ENCODE measurements around the gene TMEM164.
A peak's percentile ranks its signal among the peaks of the same experiment; 100 is the strongest.

Gene TMEM164

DNA sequence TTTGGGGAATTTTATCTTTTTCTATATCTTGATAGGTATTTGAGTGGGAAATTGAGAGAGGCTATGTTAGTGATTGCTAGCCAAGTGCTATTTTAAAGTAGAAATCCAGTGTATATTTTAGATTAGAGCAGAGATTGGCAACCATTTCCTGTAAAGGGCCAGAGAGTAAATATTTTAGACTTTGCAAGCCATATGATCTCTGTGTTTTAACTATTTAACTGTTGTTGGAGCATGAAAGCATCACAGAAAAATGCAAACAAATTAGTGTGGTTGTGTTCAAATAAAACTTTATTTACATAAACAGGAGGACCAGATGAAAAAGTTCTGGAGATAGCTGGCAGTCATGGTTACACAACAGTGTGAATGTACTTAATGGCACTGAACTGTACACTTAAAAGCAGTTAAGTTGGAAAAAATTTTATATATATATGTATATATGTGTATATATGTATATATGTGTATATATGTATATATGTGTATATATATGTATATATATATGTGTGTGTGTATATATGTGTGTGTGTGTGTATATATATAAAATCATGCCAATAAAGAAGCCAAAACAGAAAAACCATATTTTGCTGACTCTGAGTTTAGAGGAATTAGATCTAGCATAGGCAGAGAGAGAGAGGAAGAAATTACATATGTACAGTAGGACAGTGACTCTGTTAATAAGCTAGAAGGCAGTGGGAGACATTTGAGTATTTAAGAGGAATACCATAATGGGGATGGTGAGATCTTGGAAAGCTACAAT lies 83.4 kb downstream of the TMEM164 start:
- no peak for DNase-seq

DNA sequence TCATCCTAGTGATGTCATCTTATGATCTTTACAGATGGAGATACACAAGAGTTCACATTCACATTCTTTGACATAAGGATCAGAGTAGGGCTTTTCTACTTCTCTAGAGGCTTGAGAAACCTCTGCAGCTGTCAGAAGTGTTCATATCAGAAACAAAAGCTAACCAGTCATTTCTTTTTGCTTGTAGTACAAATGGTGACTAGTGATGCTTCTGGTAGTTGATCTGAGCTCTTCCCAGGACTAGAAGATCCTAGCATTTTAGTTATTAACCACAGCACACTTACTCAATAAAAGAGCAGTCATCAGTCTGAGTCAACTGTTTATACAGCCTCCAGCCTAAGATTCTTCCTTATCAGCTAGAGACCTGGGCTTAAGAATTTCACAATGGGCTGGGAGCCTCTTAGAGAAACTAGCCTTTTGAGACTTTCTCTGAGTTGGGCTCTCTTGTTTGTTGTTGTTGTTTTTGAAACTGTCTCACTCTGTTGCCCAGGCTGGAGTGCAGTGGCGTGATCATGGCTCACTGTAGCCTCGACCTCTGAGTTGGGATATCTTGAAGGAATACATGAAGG lies 84.1 kb downstream of the TMEM164 start:
- DNase-seq = no peak

DNA sequence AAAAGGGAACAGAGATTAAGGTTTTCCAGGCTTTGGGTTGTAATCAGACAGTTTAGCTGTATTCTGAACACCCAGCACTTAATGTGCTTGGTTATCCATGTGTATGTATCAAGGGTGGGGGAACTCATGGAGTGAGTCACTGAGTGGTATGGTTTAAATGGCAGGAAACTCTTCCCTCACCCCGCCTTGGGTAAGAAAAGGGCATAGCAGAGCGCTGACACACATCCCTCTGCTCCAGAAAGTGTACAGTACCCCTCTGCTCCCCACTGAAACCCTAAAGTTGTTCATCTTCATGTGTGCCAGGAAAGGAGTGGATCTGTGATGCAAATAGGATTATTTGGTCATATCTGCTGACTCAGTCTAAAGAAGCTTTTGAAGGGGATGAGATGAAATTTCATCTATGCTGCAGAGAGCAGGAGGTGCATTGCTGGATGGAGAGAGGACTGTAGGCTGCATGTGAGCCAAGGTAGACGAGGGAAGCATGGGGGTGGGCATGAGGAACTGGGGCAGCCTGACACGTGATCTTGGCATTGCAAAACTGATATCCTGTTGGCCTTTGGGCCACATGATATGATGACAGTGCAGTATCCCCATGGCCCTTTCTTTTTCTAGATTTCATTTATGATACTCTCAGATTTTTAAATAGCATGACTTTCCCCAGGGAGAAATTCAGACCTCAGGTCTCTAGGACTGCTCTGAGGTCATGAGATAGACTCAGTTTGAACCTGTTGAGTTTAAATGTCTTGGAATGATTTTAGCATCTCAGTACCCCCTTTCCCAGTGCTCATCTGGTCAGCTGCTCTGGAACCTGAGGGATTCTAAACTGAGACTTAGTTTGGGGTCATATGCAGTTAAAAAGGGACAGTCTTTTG lies 84.8 kb downstream of the TMEM164 start:
- no peak for DNase-seq

DNA sequence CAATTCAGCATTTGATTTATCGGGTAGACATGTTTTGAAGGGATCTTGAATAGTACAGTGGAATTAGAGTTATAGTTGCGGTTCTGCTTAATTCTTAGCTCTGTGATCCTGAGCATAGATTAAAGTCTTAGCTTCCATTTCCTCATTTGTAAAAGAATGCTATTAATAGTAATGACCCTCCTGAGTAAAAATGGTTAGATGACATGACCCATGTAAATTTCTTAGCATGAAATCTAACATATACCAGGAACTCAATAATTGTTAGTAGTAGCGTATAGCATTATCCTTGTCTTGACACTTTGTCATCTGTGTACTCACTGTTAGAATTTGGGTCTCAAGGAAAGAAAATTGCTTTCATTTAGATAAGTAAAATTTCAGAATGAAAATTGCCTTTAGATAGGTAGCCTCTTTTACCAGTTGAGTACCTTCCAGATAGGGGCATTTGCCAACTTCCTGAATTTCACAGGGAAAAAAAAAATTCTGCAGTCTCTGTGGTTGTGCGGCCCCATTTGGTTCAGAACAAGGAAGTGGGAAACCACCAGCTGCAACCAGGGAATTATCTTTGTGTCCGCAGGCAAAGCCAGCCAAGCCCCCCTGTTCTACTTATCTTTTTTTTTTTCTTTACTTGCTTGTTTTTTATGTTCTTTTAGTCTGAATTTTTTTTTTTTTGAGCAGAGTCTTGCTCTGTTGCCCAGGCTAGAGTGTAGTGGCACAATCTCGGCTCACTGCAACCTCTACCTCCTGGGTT lies 86.9 kb downstream of the TMEM164 start:
- DNase-seq = no peak

DNA sequence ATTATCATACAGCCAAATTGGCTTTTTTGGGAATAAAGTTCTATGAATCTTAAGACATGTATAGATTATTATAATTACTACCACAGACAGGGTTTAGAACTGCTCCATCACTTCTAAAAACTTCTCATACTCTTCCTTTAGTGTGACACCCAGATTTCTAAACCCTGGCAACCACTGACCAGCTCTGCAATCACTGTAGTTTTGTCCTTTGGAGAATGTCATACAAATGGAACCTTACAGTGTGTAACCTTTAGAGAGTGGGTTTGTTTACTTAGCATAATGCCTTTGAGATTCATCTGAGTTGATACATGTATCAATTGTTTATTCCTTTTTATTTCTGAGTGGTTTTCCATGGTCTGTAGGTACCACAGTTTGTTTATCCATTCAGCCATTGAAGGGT lies 95.0 kb downstream of the TMEM164 start:
- no peak for DNase-seq

DNA sequence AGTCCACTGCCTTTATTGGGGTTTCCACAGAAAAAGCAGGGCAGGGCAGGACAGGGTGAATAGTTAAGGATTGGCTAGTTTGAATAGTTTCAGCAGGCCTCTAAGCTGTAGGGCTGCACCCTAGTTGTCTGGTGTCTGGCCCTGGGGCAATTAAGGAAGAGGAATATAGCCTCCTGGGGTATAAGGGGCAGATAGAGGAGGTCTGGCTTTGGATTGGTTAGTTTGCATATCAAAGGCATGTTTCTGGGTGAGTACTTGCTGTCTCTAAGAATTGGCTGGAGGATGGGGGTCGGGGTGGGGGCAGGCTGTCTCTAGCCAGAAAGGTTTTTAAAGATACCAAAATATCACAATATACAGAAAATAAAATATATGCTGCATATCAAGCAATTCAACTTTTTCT lies 100.4 kb downstream of the TMEM164 start:
- DNase-seq = no peak

DNA sequence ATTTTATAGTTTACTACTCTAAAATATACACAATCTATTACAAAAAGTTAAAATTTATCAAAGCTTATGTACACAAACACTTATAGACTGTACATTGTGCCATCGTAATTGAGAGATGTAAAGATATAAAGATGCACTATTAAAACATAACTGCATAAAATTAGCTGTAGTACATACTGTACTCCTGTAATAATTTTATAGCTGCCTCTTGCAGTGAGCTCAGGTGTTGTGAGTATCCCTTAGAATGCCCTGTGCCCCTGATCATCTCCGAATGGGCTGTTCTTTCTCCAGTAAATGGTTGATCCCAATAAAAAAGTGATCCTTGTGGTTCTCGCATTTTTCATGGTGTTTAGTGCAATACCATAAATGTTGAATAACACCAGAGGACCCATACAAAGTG lies 101.2 kb downstream of the TMEM164 start:
- DNase-seq = no peak

DNA sequence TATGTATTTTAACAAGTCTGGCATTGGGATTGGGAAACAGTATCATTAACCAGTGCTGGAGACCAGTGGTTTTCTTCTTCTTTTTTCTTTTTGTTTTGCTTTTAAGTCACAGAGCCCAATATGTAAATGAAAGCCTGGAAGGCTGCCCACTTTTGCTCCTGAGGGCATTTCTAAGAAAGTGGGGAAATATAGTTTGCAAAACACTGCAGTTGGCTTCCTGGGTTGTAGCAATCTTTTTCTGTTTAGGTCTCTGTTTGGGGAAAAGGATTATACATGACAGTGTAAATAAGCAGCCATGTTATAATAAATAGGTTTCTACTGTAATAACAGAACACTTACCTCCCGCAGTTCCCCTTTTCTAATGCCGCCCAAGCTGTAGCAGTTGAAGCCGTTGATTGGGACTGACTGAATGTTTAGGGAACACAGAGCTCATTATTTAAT lies 105.5 kb downstream of the TMEM164 start:
- DNase-seq = no peak

DNA sequence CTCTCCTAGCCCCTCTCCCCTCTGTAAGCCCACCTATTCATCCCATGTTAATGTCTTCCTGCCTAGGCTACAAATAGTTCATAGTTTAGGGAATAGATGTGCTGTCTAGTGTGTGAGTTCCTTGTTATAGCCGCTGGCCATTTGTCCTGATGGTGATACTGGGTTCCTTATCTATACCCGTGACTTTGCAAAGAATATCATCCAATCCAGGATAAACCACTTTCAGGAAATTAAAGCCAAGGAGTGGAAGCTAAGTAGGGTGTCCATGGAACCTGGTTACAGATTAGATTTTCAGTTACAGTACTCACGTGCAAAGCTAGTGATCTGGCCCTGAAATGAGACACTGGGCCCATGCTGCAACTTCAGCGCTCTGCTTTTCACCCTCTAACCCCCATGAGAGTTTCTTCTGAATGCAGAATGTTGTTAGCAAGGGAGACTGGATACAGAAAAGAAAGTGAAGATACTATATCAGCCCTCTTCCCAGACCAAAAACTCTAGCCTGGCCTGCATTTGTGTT lies 111.4 kb downstream of the TMEM164 start:
- DNase-seq = no peak

DNA sequence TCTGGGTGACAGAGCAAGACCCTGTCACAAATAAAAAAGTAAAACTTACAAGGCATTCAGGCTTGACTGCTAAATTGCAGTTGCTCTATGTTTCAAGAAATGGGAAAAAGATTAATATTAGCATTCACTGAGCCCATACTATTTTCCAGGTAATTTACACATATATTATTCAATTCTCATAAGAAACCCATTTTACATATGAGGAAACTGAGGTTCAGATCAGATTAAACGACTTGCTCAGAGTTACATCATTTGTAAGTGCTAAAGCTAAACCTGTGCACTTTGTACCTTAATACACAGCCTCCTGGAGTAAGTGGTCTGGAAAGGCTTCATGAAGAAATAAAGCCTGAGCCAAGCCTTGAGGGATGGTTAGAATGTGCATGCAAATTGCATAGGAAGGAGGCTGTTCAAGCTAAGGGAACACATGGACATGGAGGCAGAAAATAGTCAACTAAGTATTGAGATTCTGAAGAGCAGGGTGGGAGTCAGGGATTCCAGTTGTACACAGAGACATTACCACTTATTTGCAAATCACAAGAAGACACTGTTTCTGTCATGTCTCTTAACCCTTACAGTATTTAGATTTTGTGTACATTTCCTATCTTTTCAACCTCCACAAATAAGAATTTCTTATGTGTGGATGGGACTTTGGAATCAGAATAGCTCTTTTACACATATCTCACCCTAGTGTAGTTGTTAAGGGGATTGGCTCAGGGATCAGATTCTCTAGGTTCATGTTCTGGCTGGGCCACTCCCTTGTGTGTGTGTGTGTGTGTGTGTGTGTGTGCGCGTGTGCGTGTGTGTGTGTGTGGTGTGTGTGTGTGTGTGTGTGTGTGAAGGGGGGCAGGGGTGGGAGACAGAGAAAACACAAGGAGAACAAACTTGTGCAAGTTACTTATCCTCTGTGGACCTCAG lies 113.4 kb downstream of the TMEM164 start:
- DNase-seq = no peak

DNA sequence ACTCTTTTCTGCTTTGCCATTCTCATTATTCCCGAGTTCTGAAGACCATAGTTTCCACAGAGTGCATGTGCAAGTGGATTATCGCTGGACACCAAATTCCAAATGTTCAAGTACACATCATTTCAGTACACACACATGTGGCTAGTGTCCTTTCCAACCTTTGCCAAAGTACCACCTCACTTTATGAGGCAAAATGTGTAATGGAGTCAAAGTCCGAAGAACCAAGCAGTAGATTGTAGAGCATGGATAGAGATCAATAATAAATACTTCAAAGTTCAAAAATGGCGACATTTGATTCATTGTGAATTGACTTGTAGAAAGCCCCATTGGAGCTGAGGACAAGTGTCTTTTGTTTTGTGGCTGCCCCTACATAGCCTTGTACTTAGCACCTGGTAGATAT lies 115.6 kb downstream of the TMEM164 start:
- DNase-seq = no peak

DNA sequence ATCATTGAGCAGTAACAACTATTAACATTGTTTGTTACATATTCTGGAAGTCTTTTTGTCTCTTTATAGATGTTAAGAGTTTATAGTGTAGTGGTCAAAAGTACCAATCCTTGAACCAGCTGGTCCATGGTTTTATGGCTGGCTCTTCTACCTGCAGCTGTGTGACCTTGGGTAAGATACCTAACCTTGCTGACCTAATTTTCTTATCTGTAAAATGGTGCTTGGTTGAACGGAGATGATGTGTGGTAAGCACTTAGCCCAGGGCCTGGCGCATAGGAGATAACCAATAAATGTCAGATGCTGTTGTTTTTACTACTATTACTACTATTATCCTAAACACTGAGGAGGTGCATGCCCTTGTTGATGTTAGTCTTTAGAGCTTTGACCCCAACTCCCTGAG lies 116.6 kb downstream of the TMEM164 start:
- no peak for DNase-seq

DNA sequence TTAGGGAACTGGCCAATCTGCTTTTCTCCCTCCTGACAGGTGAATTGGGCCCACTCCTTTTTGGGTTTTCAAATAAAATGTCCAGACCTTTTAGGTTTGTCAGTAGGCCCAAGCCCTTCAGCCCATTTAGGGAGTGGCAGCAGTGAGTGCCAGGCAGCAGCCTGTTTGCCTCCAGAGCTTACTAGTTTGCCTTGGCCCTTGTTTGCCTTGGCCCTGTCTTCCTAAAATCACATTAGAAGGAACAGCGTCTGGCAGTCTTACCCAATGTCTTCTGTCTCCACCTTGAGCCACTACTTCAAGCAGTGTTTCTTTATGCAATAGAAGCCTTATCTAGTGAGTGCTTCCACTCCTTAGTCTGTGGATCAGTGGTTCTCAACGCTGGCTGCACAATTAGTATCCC lies 117.1 kb downstream of the TMEM164 start:
- no peak for DNase-seq

DNA sequence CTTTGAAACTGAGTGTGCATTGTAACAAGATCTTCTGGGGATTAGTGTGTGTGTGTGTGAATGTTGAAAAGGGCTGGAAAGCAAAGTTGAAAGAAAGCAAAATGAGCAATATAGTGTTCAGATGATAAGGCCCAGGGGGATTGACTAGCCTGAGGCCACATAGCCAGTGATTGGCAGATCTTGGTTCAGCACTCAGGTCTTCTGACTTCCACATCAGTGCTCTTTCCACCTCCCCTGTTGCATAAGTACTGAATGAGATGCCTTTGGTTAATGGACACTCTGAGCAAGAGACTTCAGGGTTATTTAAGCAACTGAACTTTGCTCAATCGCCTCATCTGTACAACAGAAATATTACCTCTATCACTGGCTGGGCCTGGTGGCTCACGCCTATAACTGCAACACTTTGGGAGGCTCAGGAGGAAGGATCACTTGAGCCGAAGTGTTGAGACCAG lies 120.4 kb downstream of the TMEM164 start:
- no peak for DNase-seq

DNA sequence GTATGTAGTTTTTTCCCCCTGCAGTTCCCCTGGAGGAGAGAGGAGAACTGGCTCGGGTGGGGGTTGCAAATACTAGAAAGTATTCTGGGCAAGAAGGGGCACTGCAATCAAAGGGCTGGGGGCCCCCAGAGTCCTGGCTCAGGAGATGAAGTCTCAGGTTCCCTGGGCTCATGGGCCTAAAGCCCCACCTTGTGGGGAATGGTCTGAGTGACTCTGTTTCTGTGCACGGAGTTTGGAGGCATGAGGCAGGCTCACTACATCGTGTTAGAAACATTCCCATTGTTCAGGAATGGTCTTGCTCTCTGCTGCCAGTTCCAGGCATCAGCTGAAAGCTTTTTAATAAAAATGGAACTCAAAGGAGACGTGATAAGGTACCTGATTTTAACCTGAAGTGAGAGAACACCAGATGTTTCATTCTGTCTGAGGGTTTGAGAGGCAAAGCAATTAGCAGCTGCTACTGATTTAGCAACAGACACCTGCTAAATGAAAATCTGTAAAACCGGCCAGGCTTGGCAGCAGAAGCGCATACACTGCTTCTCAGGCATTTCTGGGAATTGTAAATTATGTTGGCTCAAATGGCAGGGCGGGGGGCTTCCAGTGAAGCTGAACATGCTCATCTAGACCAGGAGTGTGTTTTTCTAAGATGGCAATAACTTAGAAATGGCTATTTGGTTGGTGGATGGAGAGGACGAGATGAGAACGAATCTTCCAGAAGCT lies 122.7 kb downstream of the TMEM164 start:
- DNase-seq = peak; percentile 30

DNA sequence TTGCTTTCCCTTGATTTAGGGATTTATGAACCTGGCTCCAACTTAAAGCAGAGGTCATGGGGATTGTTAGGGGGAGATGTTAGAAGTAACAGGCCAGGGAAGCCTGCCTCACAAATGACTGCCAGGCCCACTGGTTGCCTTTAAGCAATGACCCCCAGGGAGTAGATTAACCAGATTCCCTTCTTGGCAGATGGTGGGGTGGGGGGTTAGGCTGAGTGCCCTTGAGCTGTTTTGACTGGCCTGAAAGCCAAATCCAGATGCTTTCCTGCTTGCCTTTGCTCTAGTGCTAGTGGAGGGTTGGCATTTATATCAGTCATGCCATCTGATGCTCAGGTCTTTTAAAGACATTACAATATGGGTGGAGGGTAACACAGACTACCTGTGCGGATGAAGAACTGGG lies 128.1 kb downstream of the TMEM164 start:
- no peak for DNase-seq

DNA sequence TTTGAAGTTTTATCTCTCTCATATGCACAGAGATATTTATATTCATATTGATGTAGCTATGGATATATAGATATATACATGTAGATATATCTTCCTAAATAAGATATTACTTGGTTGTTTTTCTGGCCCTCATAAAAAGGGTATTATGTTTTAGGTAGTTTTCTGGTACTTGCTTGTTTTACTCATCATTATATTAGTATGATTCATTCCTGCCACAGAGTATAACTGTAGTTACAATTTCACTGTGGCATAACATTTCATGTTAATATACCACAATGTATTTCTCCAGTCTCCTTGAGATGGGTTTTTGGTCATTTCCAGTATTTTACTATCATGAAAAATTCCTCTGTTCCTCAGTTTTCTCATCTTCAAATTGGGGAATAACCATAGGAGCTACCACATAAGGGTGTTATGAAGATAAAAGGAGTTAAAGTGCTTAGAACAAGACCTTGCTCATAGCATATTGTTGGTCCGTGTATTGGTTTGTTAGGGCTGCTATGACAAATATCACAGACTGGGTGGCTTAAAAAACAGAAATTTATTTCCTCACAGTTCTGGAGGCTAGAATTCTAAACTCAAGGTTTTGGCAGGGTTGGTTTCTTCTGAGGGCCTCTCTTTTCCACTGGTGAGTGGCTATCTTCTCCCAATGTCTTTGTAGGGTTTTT lies 129.7 kb downstream of the TMEM164 start:
- DNase-seq = no peak

DNA sequence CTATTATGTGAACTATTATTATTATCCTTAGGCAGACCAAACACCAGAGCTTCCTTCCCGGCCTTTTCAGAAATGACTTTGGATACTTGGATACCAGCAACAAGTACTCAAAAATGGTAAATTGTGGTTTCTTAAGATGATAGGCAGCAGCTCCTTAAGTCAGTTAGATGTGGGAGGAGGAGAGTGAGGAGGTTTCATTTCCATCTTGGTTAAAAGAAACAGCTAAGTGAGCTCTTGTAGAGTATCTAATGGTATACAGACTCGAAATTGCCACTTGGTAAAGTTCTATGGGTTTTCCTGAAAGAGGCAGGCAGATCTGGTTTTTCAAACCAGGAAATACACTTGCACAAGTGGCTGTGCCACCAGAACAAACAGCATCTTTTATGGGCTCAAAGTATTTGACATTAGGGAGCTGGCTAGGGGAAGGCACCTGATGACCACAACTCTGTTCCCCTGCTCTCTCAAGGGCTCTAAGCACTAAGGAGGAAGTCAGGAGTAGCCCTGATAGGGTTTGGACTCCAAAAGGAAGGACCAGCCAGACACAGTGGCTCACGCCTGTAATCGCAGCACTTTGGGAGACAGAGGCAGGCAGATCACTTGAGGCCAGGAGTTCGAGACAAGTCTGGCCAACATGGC lies 130.9 kb downstream of the TMEM164 start:
- DNase-seq = no peak

DNA sequence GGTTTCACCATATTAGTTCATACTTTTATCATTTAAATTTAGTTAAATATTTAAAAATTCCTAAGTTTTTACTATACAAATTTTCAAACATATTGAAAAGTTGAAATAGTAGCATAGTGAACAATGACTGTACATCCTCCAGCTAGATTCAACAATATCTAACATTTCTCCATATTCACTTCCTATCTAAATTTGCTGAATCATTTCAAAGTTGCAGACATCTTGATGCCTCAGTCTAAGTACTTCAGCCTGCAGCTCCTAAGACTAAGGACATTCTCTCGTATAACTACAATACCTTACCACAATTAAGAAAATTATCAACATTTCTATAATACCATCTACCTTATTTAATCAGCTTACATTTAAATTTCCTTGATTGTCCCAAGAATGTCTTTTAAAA lies 132.7 kb downstream of the TMEM164 start:
- DNase-seq = no peak

DNA sequence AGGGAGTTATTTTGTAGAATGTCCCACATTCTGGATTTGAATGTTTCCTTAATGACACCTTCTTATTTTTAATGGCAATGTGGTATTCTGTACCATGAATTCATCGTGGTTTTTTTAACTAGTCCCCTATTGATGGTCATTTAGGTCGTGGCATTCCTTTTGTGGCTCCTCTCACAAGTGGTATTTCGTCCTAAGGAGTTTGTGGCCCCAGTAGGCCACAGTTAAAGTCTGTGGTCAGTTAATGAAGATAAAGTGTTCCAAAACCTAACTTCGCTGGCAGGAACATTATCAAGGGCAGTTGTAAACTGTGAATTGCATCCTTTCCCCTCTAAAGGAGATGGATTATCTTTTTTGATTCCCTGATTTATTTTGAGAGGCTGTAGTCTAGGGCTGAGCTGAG lies 133.2 kb downstream of the TMEM164 start:
- DNase-seq = no peak
